Measurements from ENCODE around the gene ZNF26. TPM values are rescaled to one million over a fixed set of nuclear protein-coding genes. Genes with fewer than 3 reads are reported as not detected.
"Not testable (repeated sequence)": the region's sequence is repeated elsewhere in the genome, so short reads cannot be mapped to it uniquely, and the experiment has no call there.

ZNF26 gene
- total RNA-seq, 2 experiments from 2014 or later = 14.0 to 20.2 TPM

DNA sequence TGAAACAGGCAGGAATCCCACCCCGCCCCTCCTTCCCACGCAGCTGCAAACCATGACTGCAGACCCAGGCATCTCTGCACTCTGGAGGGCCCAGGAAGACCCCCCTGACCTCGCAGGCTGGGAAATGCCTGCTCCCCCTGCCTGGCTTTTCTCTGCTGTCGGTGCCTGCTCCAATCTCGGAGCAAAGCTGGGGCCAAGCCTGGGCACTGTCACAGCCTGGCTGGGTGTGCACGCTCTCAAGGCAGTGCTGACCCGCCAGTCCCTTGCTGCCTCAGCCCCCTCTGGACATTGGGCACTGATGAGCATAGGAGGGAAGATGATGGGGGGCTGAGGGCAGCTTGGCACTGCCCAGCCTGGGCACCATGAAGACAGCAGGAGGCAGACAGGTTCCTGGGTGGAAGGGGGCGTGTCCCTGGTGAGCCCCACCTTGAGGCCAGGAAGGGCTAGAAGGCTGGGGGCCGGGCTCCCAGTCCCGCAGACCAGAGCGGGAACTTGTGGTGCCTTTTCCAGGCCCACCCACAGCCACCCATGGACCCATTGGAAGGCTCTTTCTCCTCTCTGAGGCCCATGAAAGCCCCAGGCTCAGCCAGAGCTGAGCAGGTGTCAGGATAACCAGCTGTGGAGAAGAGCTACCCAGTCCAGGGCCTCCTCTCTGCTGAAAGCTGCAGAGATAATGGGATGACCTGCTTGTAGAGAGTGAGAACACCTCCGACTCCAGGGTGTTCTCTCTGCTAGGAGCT lies 19.3 kb upstream of the ZNF26 start:
- Mint-ChIP-seq H3K27me3 (no peaks in the 10 kb centered on the region), H3K4me3 (no peak overlapping the region), H3K4me1 (no peaks in the 10 kb centered on the region), H3K27ac (no peak overlapping the region), H3K36me3 (ENCODE audit: low read depth) (peaks cover 24% of the 10 kb centered on the region), H3K9me3 (peaks cover 33% of the 10 kb centered on the region)
- CTCF ChIA-PET = interaction anchor here (0.9 kb wide), 1 partner anchor 8 kb away, joined by 3 read pairs; no protein-coding TSS in a partner anchor
- POLR2A ChIA-PET = interaction anchor here (0.6 kb wide), 1 partner anchor 221 kb away, joined by 4 read pairs; no protein-coding TSS in a partner anchor
- DNase-seq = no peak

GRCh38 chr12:132967736-132968135 lies 18.4 kb upstream of the ZNF26 start:
- Mint-ChIP-seq H3K36me3 (ENCODE audit: low read depth) (peaks cover 22% of the 10 kb centered on the region), H3K27me3 (no peaks in the 10 kb centered on the region), H3K27ac (no peak overlapping the region), H3K4me1 (no peaks in the 10 kb centered on the region), H3K4me3 (no peak overlapping the region), H3K9me3 (peaks cover 40% of the 10 kb centered on the region)
- CTCF ChIA-PET = interaction anchor here (0.9 kb wide), 1 partner anchor 9 kb away, joined by 3 read pairs; no protein-coding TSS in a partner anchor
- no peak for DNase-seq
- POLR2A ChIA-PET = interaction anchor here (0.6 kb wide), 1 partner anchor 220 kb away, joined by 4 read pairs; no protein-coding TSS in a partner anchor

GRCh38 chr12:132972374-132972773 lies 13.8 kb upstream of the ZNF26 start:
- H3K27me3 Mint-ChIP-seq = no peaks in the 10 kb centered on the region
- H3K27ac Mint-ChIP-seq = no peak overlapping the region
- H3K36me3 Mint-ChIP-seq (ENCODE audit: low read depth) = peaks cover 4% of the 10 kb centered on the region
- peaks cover 49% of the 10 kb centered on the region for H3K9me3 Mint-ChIP-seq
- POLR2A ChIA-PET = no interaction called here
- DNase-seq = no peak
- CTCF ChIA-PET = no interaction called here
- H3K4me3 Mint-ChIP-seq = no peak overlapping the region
- H3K4me1 Mint-ChIP-seq = no peaks in the 10 kb centered on the region

DNA sequence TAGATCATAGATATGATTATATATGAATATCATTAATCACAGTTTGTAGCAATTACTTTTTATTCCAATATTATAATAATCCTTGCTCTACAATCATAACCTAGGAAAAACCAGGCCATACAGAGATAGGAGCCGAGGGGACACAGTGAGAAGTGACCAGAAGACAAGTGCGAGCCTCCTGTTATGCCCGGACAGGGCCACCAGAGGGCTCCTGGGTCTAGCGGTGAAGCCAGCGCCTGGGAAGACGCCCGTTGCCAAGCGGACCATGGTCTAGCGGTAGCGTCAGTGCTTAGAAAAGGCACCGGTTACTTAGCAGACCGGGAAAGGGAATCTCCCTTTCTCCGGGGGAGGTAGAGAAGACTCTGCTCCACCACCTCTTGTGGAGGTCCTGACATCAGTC lies 9.3 kb upstream of the ZNF26 start:
- H3K27ac Mint-ChIP-seq; POLR2A ChIA-PET; H3K36me3 Mint-ChIP-seq (ENCODE audit: low read depth); H3K27me3 Mint-ChIP-seq; H3K4me3 Mint-ChIP-seq; H3K4me1 Mint-ChIP-seq; CTCF ChIA-PET: not testable (repeated sequence)
- peak; percentile 37 for DNase-seq
- peaks cover 45% of the 10 kb centered on the region for H3K9me3 Mint-ChIP-seq

DNA sequence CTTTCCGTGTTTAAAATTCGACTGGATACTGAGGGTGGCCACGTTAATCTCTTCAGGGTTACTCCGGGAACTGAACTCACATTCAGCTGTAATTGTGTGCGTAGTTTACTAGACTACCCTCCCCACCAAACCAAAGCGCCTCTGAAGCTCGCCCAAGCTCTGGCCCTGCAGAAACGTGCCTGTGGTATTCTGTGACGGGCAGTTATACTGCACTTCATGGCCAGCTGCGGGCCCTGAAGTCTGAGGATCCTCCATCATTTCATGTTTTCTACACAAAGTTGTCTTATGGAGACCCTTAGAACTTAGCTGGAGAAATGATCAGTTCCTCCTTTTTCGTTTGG lies 688 bp downstream of the ZNF26 start:
- peaks cover 64% of the 10 kb centered on the region for H3K36me3 Mint-ChIP-seq (ENCODE audit: low read depth)
- H3K4me3 Mint-ChIP-seq = peak overlapping the region; percentile 90

GRCh38 chr12:132998741-132999140 lies 12.6 kb downstream of the ZNF26 start:
- no peak for DNase-seq
- Mint-ChIP-seq H3K9me3 (peaks cover 62% of the 10 kb centered on the region), H3K4me1 (no peaks in the 10 kb centered on the region), H3K36me3 (ENCODE audit: low read depth) (peaks cover 80% of the 10 kb centered on the region), H3K27me3 (no peaks in the 10 kb centered on the region), H3K27ac (no peak overlapping the region), H3K4me3 (no peak overlapping the region)
- ChIA-PET POLR2A (no interaction called here), CTCF (interaction anchor here (0.7 to 1.7 kb wide), 2 partner anchors 10 to 16 kb away, joined by 3 to 4 read pairs; no protein-coding TSS in a partner anchor)

More for the DNA sequence above, 688 bp downstream of the ZNF26 start:
- Mint-ChIP-seq H3K9me3 (peaks cover 39% of the 10 kb centered on the region), H3K27me3 (no peaks in the 10 kb centered on the region), H3K27ac (peak overlapping the region; percentile 95), H3K4me1 (peaks cover 30% of the 10 kb centered on the region)
- no peak for DNase-seq
- ChIA-PET POLR2A (no interaction called here), CTCF (interaction anchor here (0.8 to 1.8 kb wide), 6 partner anchors 19 to 216 kb away, joined by 3 to 5 read pairs (median 4); partner anchors contain the start of gene ZNF268)

- Mint-ChIP-seq H3K4me3 (no peak overlapping the region), H3K9me3 (peaks cover 65% of the 10 kb centered on the region), H3K36me3 (ENCODE audit: low read depth) (peaks cover 92% of the 10 kb centered on the region), H3K4me1 (peaks cover under 1% of the 10 kb centered on the region), H3K27ac (no peak overlapping the region), H3K27me3 (no peaks in the 10 kb centered on the region)
- CTCF ChIA-PET = interaction anchor here (1.1 kb wide), 1 partner anchor 10 kb away, joined by 5 read pairs; no protein-coding TSS in a partner anchor
- DNase-seq = no peak
- POLR2A ChIA-PET = no interaction called here
Measured at GRCh38 chr12:133010657-133011297, 24.6 kb downstream of the ZNF26 start.

DNA sequence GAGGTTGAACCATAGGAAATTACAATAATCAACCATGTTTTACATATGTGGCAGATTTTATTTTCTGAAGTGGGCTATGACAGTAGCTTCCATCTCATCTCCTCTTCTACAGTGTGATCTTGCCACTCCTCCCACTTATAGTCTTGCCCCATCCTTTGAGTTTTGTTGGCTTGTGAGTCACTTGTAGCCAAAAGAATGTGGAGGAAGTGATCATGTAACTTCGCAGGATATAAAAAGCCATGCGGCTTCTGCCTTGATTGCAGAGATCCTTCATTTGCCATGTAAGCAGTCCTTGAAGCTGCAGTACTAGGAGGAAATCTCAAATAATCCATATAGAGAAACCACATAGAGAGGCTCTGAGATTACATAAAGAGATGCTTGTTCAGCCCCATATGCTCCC lies 37.4 kb downstream of the ZNF26 start:
- POLR2A ChIA-PET = no interaction called here
- H3K36me3 Mint-ChIP-seq (ENCODE audit: low read depth) = peaks cover 18% of the 10 kb centered on the region
- H3K4me1 Mint-ChIP-seq = no peaks in the 10 kb centered on the region
- no peak for DNase-seq
- H3K27ac Mint-ChIP-seq = no peak overlapping the region
- CTCF ChIA-PET = interaction anchor here (0.8 to 1.5 kb wide), 2 partner anchors 15 to 27 kb away, joined by 3 read pairs; no protein-coding TSS in a partner anchor
- no peak overlapping the region for H3K4me3 Mint-ChIP-seq
- no peaks in the 10 kb centered on the region for H3K27me3 Mint-ChIP-seq
- H3K9me3 Mint-ChIP-seq = peaks cover 57% of the 10 kb centered on the region

- no peak overlapping the region for H3K4me3 Mint-ChIP-seq
- no peaks in the 10 kb centered on the region for H3K4me1 Mint-ChIP-seq
- CTCF ChIA-PET = interaction anchor here (0.5 kb wide), 1 partner anchor 260 kb away, joined by 3 read pairs; no protein-coding TSS in a partner anchor
- no peaks in the 10 kb centered on the region for H3K27me3 Mint-ChIP-seq
- H3K9me3 Mint-ChIP-seq = peaks cover 55% of the 10 kb centered on the region
- no peak overlapping the region for H3K27ac Mint-ChIP-seq
- H3K36me3 Mint-ChIP-seq (ENCODE audit: low read depth) = peaks cover 9% of the 10 kb centered on the region
- DNase-seq = no peak
- POLR2A ChIA-PET = no interaction called here
Measured at GRCh38 chr12:133026996-133027395, 40.8 kb downstream of the ZNF26 start.

- peaks cover 44% of the 10 kb centered on the region for H3K9me3 Mint-ChIP-seq
- peak; percentile 98 for DNase-seq
- peak within 1 kb of the TSS; percentile 98 for H3K27ac Mint-ChIP-seq
- peak within 1 kb of the TSS; percentile 88 for H3K4me3 Mint-ChIP-seq
- ChIA-PET CTCF (interaction anchor here (1.1 kb wide), 1 partner anchor 92 kb away, joined by 3 read pairs; the partner anchor contains the start of gene ZNF891), POLR2A (no interaction called here)
- peaks cover 14% of the 10 kb centered on the region for H3K4me1 Mint-ChIP-seq
- peaks cover 55% of the 10 kb centered on the region for H3K36me3 Mint-ChIP-seq (ENCODE audit: low read depth)
- peaks cover 4% of the 10 kb centered on the region for H3K27me3 Mint-ChIP-seq
Measured at GRCh38 chr12:133037207-133038005, 51.2 kb downstream of the ZNF26 start, which contains the start of gene ZNF84. TSS of gene ZNF84 (plus strand) at chr12:133037509. CDS start at chr12:133041468, 3,959 bp downstream.

DNA sequence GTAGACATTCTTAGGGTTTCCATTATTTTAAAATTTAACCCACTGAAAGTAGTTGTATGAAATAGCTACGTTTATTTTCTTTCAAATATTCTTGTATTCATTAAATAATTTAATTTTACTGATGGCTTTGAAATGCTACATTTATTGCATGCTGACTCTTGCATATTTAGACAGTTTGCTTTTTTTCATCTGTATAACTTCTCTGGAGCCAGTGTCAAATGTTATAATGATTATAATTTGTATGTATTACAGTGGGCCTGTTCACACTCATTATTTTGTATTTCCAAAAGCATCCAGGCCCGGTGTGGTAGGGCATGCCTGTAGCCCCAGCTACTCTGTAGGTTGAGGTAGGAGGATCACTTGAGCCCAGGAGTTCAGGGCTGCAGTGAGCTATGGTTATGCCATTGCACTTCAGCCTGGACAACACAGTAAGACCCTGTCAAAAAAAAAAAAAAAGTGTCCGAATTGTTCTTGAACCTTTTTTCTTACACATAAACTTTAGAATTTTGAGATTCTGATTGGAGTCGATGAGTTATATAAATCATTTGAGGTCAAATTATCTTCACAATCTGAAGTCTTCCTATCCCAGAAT lies 52.0 kb downstream of the ZNF26 start:
- Mint-ChIP-seq H3K9me3 (peaks cover 45% of the 10 kb centered on the region), H3K27ac (peak overlapping the region; percentile 98), H3K4me3 (peak overlapping the region; percentile 88), H3K27me3 (peaks cover 4% of the 10 kb centered on the region), H3K36me3 (ENCODE audit: low read depth) (peaks cover 63% of the 10 kb centered on the region), H3K4me1 (peaks cover 14% of the 10 kb centered on the region)
- no peak for DNase-seq
- ChIA-PET CTCF (interaction anchor here (0.6 to 1.2 kb wide), 4 partner anchors 14 to 159 kb away, joined by 3 to 5 read pairs (median 3); partner anchors contain the start of gene ZNF891), POLR2A (no interaction called here)

DNA sequence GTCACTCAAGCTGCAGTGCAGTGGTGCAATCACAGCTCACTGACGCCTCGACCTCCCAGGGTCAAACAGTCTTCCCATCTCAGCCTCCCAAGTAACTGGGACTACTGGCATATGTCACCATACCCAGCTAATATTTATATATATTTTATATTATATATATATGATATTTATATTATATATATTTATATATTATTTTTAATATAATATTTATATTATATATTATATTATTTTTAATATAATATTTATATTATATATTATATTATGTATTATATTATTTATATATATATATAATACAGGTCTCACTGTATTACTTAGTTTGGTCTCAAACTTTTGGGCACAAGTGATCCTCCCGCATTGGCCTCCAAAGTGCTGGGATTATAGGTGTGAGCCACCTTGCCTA lies 60.5 kb downstream of the ZNF26 start:
- ChIA-PET CTCF (interaction anchor here (2.1 kb wide), 1 partner anchor 21 kb away, joined by 4 read pairs; no protein-coding TSS in a partner anchor), POLR2A (no interaction called here)
- DNase-seq = no peak

More for the DNA sequence above, 60.5 kb downstream of the ZNF26 start:
- H3K9me3 Mint-ChIP-seq = peaks cover 67% of the 10 kb centered on the region
- H3K27ac Mint-ChIP-seq = no peak overlapping the region
- H3K4me1 Mint-ChIP-seq = no peaks in the 10 kb centered on the region
- no peak overlapping the region for H3K4me3 Mint-ChIP-seq
- H3K27me3 Mint-ChIP-seq = no peaks in the 10 kb centered on the region
- peaks cover 93% of the 10 kb centered on the region for H3K36me3 Mint-ChIP-seq (ENCODE audit: low read depth)

All from activated CD4-positive, alpha-beta T cell treated with anti-CD3 and anti-CD28 coated beads, Interleukin-2, amount 10 ng/mL, durations not matched to agents 7 days and 5 days (primary cell).